K562 (cell line): Measurements from ENCODE around the gene DNAJC15.

Experiments
- CTCF ChIP-seq, 3 experiments: IDR thresholded peaks in 2 of 3; conservative IDR thresholded peaks in 1 of 3; 2 replicates each; pipeline ENCODE4 v1.5.1; 2011 to 2012; ENCODE audit warnings: low read length in 3 of 3, mild to moderate bottlenecking in 3 of 3, control low read depth in 2 of 3, improper control_type of control experiment in 1 of 3, inconsistent platforms in 1 of 3, low read depth in 1 of 3, mixed read lengths in 1 of 3, moderate library complexity in 1 of 3; ENCODE audit not compliant: insufficient read depth in 2 of 3
- ELF1 ChIP-seq: fragments of 200-800 bp; sonication (Bioruptor generic); IDR thresholded peaks from 2 replicates; pipeline ENCODE4 v1.6.1; 2016; ENCODE audit warnings: missing genetic modification characterization, missing compliant biosample characterization
- HCFC1 ChIP-seq: IDR thresholded peaks from 2 replicates; pipeline ENCODE4 v1.6.1; 2012; ENCODE audit warnings: low read depth, low read length, improper control_type of control experiment
- JUNB ChIP-seq: fragments of 450-650 bp; formaldehyde crosslinking; conservative IDR thresholded peaks from 2 replicates; pipeline ENCODE4 v1.4.0; 2020; ENCODE audit warnings: mild to moderate bottlenecking
- POLR2A ChIP-seq: fragments of 450-650 bp; conservative IDR thresholded peaks from 2 replicates; pipeline ENCODE4 v1.6.1; 2016
- POLR2AphosphoS5 ChIP-seq: IDR thresholded peaks from 2 replicates; pipeline ENCODE4 v1.6.1; 2011; ENCODE audit warnings: mild to moderate bottlenecking, low read depth, low read length, moderate library complexity; ENCODE audit not compliant: control insufficient read depth, insufficient read depth
- TAF7 ChIP-seq: fragments of 450-650 bp; IDR thresholded peaks from 2 replicates; pipeline ENCODE4 v1.6.1; 2016; ENCODE audit warnings: missing genetic modification characterization, missing compliant biosample characterization
- YY1 ChIP-seq, 3 experiments: IDR thresholded peaks; 2 replicates each; pipeline ENCODE4 v1.6.1; 2011; ENCODE audit warnings: low read length in 2 of 3, mild to moderate bottlenecking in 2 of 3, moderate library complexity in 2 of 3, borderline replicate concordance in 1 of 3, control low read depth in 1 of 3, low read depth in 1 of 3; ENCODE audit not compliant: insufficient read depth in 3 of 3, insufficient replicate concordance in 2 of 3, control insufficient read depth in 1 of 3, insufficient read length in 1 of 3; ENCODE audit errors: extremely low read depth in 1 of 3
- ZNF121 ChIP-seq: sonication (generic); formaldehyde crosslinking; conservative IDR thresholded peaks from 2 replicates; pipeline ENCODE4 v1.8.0; 2022; ENCODE audit warnings: missing genetic modification reagents
- ZNF384 ChIP-seq: IDR thresholded peaks from 2 replicates; pipeline ENCODE4 v1.6.1; 2012; ENCODE audit warnings: low read depth, low read length, improper control_type of control experiment
- TF ChIP-seq, protein P1 (sequence below): fragments of 450-650 bp; IDR thresholded peaks from 2 replicates; pipeline ENCODE4 v1.6.1; 2018; ENCODE audit not compliant: partially characterized antibody

DNA sequence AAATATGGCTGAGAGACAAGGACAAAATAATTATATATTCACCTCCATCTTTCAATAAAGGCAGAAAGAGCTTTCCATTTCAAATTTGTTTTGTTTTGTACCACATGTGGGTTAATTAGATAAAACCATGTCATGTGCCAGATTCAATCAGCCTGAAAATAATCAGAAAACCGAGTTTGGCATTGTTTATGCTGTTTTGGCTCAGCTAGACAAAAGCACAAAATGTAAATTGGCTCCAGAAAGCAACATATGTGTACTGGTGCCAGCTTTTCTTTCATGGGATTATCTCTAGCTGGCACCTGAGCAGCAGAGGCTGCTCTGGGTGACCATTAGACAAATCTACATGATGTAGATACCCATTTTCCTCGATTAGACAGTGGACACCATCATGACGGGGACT, 9.2 kb upstream of the DNAJC15 start:
- TF ChIP-seq POLR2AphosphoS5 = no peak
- TF ChIP-seq, protein P1, sequence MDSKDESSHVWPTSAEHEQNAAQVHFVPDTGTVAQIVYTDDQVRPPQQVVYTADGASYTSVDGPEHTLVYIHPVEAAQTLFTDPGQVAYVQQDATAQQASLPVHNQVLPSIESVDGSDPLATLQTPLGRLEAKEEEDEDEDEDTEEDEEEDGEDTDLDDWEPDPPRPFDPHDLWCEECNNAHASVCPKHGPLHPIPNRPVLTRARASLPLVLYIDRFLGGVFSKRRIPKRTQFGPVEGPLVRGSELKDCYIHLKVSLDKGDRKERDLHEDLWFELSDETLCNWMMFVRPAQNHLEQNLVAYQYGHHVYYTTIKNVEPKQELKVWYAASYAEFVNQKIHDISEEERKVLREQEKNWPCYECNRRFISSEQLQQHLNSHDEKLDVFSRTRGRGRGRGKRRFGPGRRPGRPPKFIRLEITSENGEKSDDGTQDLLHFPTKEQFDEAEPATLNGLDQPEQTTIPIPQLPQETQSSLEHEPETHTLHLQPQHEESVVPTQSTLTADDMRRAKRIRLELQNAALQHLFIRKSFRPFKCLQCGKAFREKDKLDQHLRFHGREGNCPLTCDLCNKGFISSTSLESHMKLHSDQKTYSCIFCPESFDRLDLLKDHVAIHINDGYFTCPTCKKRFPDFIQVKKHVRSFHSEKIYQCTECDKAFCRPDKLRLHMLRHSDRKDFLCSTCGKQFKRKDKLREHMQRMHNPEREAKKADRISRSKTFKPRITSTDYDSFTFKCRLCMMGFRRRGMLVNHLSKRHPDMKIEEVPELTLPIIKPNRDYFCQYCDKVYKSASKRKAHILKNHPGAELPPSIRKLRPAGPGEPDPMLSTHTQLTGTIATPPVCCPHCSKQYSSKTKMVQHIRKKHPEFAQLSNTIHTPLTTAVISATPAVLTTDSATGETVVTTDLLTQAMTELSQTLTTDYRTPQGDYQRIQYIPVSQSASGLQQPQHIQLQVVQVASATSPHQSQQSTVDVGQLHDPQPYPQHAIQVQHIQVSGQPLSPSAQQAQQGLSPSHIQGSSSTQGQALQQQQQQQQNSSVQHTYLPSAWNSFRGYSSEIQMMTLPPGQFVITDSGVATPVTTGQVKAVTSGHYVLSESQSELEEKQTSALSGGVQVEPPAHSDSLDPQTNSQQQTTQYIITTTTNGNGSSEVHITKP = no peak
- no peak for TF ChIP-seq JUNB (CRISPR knock-in tag)
- no peak for TF ChIP-seq ZNF121 (CRISPR knock-in tag)
- TF ChIP-seq YY1 (IDR thresholded peaks at IDR 0.05; ENCODE audit: borderline replicate concordance in 1 of 3, control insufficient read depth in 1 of 3, extremely low read depth in 1 of 3, insufficient read depth in 3 of 3, insufficient read length in 1 of 3, insufficient replicate concordance in 2 of 3, low read depth in 1 of 3, low read length in 2 of 3) = no peak
- no peak for TF ChIP-seq TAF7 (tag)
- no peak for TF ChIP-seq POLR2A
- TF ChIP-seq CTCF (IDR thresholded peaks at IDR 0.05 in 2 of 3, conservative IDR thresholded peaks at IDR 0.05 in 1 of 3; ENCODE audit: insufficient read depth in 2 of 3, low read depth in 1 of 3, low read length in 3 of 3) = no peak
- no peak for TF ChIP-seq HCFC1
- no peak for TF ChIP-seq ELF1 (tag)
- TF ChIP-seq ZNF384 = no peak
